ENCODE results near the gene P3H3. TPM values are rescaled to one million over a fixed set of nuclear protein-coding genes. Genes with fewer than 3 reads are reported as not detected.

Gene P3H3
- total and polyA plus RNA-seq, 2 experiments from 2014 or later = 16.4 to 38.2 TPM

GRCh38 chr12:6799147-6799546 is 29.1 kb upstream of the P3H3 start:
- peaks cover 1% of the 10 kb centered on the region; the same call in 1 of the 3 replicates for H3K36me3 Mint-ChIP-seq (ENCODE audit: low read depth)
- H3K4me3 ChIP-seq = no peak overlapping the region
- H3F3A ChIP-seq (replicated peaks; ENCODE audit: low read depth) = no peaks in the 10 kb centered on the region
- H3K27me3 ChIP-seq (ENCODE audit: insufficient read depth) = no peaks in the 10 kb centered on the region
- H3K27ac Mint-ChIP-seq = no peak overlapping the region
- H3K27me3 Mint-ChIP-seq (ENCODE audit: insufficient read depth, low read depth, poor library complexity) = peaks cover 6% of the 10 kb centered on the region
- no peak overlapping the region for H3K4me2 ChIP-seq
- H3K4me1 ChIP-seq (ENCODE audit: insufficient read depth) = no peaks in the 10 kb centered on the region
- H3K27ac ChIP-seq (ENCODE audit: low read depth) = no peak overlapping the region
- DNase-seq (ENCODE audit: low spot score) (no peak), ATAC-seq (no peak)
- no peak overlapping the region for H3K4me3 Mint-ChIP-seq
- peaks cover 2% of the 10 kb centered on the region for H3K9me3 Mint-ChIP-seq
- no peak overlapping the region for H2AFZ ChIP-seq
- no peaks in the 10 kb centered on the region for H3K36me3 ChIP-seq (ENCODE audit: insufficient read depth)
- no peak for TF ChIP-seq ZNF462 (CRISPR knock-in tag; IDR thresholded peaks at IDR 0.05)
- TF ChIP-seq ZNF331 (CRISPR knock-in tag; IDR thresholded peaks at IDR 0.05; ENCODE audit: low read depth) = no peak
- no peak for TF ChIP-seq EZH2phosphoT487 (IDR thresholded peaks at IDR 0.05; ENCODE audit: unreplicated experiment)
- TF ChIP-seq REST (IDR thresholded peaks at IDR 0.05; ENCODE audit: unreplicated experiment) = no peak
- TF ChIP-seq ETS1 (IDR thresholded peaks at IDR 0.05) = no peak
- TF ChIP-seq EZH2 (IDR thresholded peaks at IDR 0.05; ENCODE audit: low read depth, unreplicated experiment) = no peak
- TF ChIP-seq POLR2AphosphoS5 (IDR thresholded peaks at IDR 0.05; ENCODE audit: low read depth) = no peak
- TF ChIP-seq JUNB (IDR thresholded peaks at IDR 0.05; ENCODE audit: unreplicated experiment) = no peak
- TF ChIP-seq ZNF114 (CRISPR knock-in tag; IDR thresholded peaks at IDR 0.05) = no peak
- no peak for TF ChIP-seq CREB1 (CRISPR knock-in tag; IDR thresholded peaks at IDR 0.05; ENCODE audit: low read depth)
- TF ChIP-seq STAT1 (IDR thresholded peaks at IDR 0.05; ENCODE audit: unreplicated experiment) = no peak
- TF ChIP-seq CTCF (conservative IDR thresholded peaks at IDR 0.05; ENCODE audit: low read depth in 2 of 2) = no peak
- TF ChIP-seq NANOG (IDR thresholded peaks at IDR 0.05; ENCODE audit: borderline replicate concordance) = no peak
- H3K4me1 Mint-ChIP-seq = peaks cover 2% of the 10 kb centered on the region; the same call in 1 of the 3 replicates
- no peaks in the 10 kb centered on the region for H3K79me2 ChIP-seq (replicated peaks; ENCODE audit: insufficient read depth)
- H4K20me1 ChIP-seq (replicated peaks; ENCODE audit: insufficient read depth) = no peaks in the 10 kb centered on the region
- H3K9me2 ChIP-seq (ENCODE audit: insufficient read depth) = no peaks in the 10 kb centered on the region
